GM12878 (cell line): ENCODE measurements around the gene CAV1. TPM values are rescaled to one million over a fixed set of nuclear protein-coding genes. Genes with fewer than 3 reads are reported as not detected.

Experiments used
- ATAC-seq: fragments of 200-7000 bp; cut with Tn5 transposase; 3 replicates; pipeline ENCODE4 v1.9.1; 2020; ENCODE audit warnings: mild to moderate bottlenecking, moderate library complexity
- BruUV-seq: library from RNA; stranded (reverse); fragments of 400-500 nt; replicated peaks from 2 replicates; lab custom pipeline; 2021; lab: Mats Ljungman, UMichigan
- CTCF ChIA-PET: fragments of 300-600 bp; sonication (Branson Sonifier 250); formaldehyde crosslinking; extraction: SDS; loops from one replicate; lab custom pipeline; 2021; ENCODE audit warnings: inconsistent platforms; lab: Yijun Ruan, JAX
- POLR2A ChIA-PET: fragments of 350-600 bp; formaldehyde crosslinking; extraction: SDS; loops from one replicate; lab custom pipeline; 2021; ENCODE audit warnings: inconsistent platforms; lab: Charles Lee
- RAD21 ChIA-PET: fragments of 300-600 bp; sonication (Branson Sonifier 250); formaldehyde crosslinking; loops from one replicate; lab custom pipeline; 2023; ENCODE audit warnings: antibody characterized with exemption; ENCODE audit not compliant: unreplicated experiment; lab: Charles Lee
- SMC1A ChIA-PET: fragments of 300-600 bp; sonication (Branson Sonifier 250); formaldehyde crosslinking; loops from one replicate; lab custom pipeline; 2023; ENCODE audit not compliant: unreplicated experiment, uncharacterized antibody; lab: Charles Lee
- DNase-seq: peaks from one replicate; pipeline ENCODE4 v3.0.0-alpha.2; 2011; ENCODE audit warnings: low read depth, low spot score
- FAIRE-seq: peaks from 3 replicates; lab custom pipeline; 2011; peaks lifted over from hg19 to GRCh38; lab: Jason Lieb, UNC
- H2AFZ ChIP-seq: 2 replicates; pipeline ENCODE4 v1.6.0; 2011; ENCODE audit warnings: low read depth, low read length, control low read depth; ENCODE audit not compliant: control insufficient read depth
- H3K27ac ChIP-seq: 2 replicates; pipeline ENCODE4 v1.5.1; 2011; ENCODE audit warnings: control low read depth; ENCODE audit not compliant: control insufficient read depth, insufficient read depth
- H3K27me3 ChIP-seq, 2 experiments: replicated peaks in 1 of 2; 2 replicates each; pipeline versions ENCODE4 v1.6.0 to v1.6.1; 2011; ENCODE audit warnings: low read length in 1 of 2; ENCODE audit not compliant: control insufficient read depth in 2 of 2, insufficient read depth in 2 of 2
- H3K36me3 ChIP-seq, 2 experiments: 2 replicates each; pipeline ENCODE4 v1.5.1; 2011; ENCODE audit warnings: low read length in 1 of 2; ENCODE audit not compliant: control insufficient read depth in 2 of 2, insufficient read depth in 2 of 2
- H3K4me1 ChIP-seq: 2 replicates; pipeline ENCODE4 v1.6.1; 2011; ENCODE audit warnings: mild to moderate bottlenecking, low read length, moderate library complexity, mixed read lengths; ENCODE audit not compliant: control insufficient read depth, insufficient read depth
- H3K4me2 ChIP-seq: 2 replicates; pipeline ENCODE4 v1.6.0; 2011; ENCODE audit warnings: control low read depth; ENCODE audit not compliant: control insufficient read depth, insufficient read depth
- H3K4me3 ChIP-seq: fragments of 200-600 bp; sonication (generic); 2 replicates; pipeline ENCODE4 v1.5.1; 2016
- H3K79me2 ChIP-seq: 2 replicates; pipeline ENCODE4 v1.6.0; 2011; ENCODE audit warnings: low read length; ENCODE audit not compliant: control insufficient read depth, insufficient read depth
- H3K9ac ChIP-seq: 2 replicates; pipeline ENCODE4 v1.8.0; 2011; ENCODE audit warnings: low read length, control low read depth, mixed read lengths; ENCODE audit not compliant: control insufficient read depth, insufficient read depth
- H3K9me3 ChIP-seq: replicated peaks from 3 replicates; pipeline ENCODE4 v1.5.1; 2011; ENCODE audit warnings: mild to moderate bottlenecking, low read length; ENCODE audit not compliant: control insufficient read depth, insufficient read depth
- H4K20me1 ChIP-seq: 2 replicates; pipeline ENCODE4 v1.6.0; 2011; ENCODE audit not compliant: control insufficient read depth, insufficient read depth
- BHLHE40 ChIP-seq, 2 experiments: fragments of 450-650 bp in 1 of 2; IDR thresholded peaks; 2 replicates each; pipeline ENCODE4 v1.6.1; 2011 to 2017; ENCODE audit warnings: low read depth in 2 of 2, borderline replicate concordance in 1 of 2, improper control_type of control experiment in 1 of 2, low read length in 1 of 2, mild to moderate bottlenecking in 1 of 2
- BMI1 ChIP-seq: fragments of 450-650 bp; IDR thresholded peaks from 2 replicates; pipeline ENCODE4 v1.6.1; 2016; ENCODE audit warnings: mild to moderate bottlenecking, moderate library complexity, borderline replicate concordance
- CBX3 ChIP-seq: fragments of 200-600 bp; sonication (generic); IDR thresholded peaks from 2 replicates; pipeline ENCODE4 v1.6.1; 2016; ENCODE audit warnings: low read depth, borderline replicate concordance
- IRF4 ChIP-seq: IDR thresholded peaks from 2 replicates; pipeline ENCODE4 v1.6.1; 2011; ENCODE audit warnings: low read depth, low read length
- MTA2 ChIP-seq: fragments of 450-650 bp; IDR thresholded peaks from 2 replicates; pipeline ENCODE4 v1.6.1; 2016; ENCODE audit warnings: low read depth, mild to moderate bottlenecking, moderate library complexity
- PAX8 ChIP-seq: fragments of 450-650 bp; IDR thresholded peaks from 2 replicates; pipeline ENCODE4 v1.6.1; 2017; ENCODE audit warnings: mild to moderate bottlenecking, moderate library complexity
- POLR2AphosphoS5 ChIP-seq: IDR thresholded peaks from 2 replicates; pipeline ENCODE4 v1.6.1; 2011; ENCODE audit warnings: mild to moderate bottlenecking, low read length, inconsistent platforms
- SP1 ChIP-seq: IDR thresholded peaks from one replicate; pipeline ENCODE4 v1.6.1; 2011; ENCODE audit warnings: low read depth, low read length
- SUZ12 ChIP-seq: fragments of 200-600 bp; sonication (generic); IDR thresholded peaks from one replicate; pipeline ENCODE4 v1.6.1; 2018; ENCODE audit warnings: antibody characterized with exemption, mild to moderate bottlenecking; ENCODE audit not compliant: unreplicated experiment
- YBX1 ChIP-seq: fragments of 450-650 bp; IDR thresholded peaks from 2 replicates; pipeline ENCODE4 v1.6.1; 2016; ENCODE audit warnings: antibody characterized with exemption
- WGBS: methylation state at CpG from one replicate; pipeline ENCODE4 v1.1.6; 2016; ENCODE audit warnings: low lambda C conversion rate; ENCODE audit not compliant: insufficient replicate concordance, insufficient coverage; ENCODE audit errors: missing lambda C conversion rate; 5-methylcytosine and 5-hydroxymethylcytosine counted together
- in situ Hi-C: fragments of 300-500 bp; cut with MboI; formaldehyde crosslinking; loops from 9 replicates; pipeline ENCODE4 v1.14.3; 2018; ENCODE audit warnings: mixed read lengths
- intact Hi-C: fragments of 100-400 bp; cut with micrococcal nuclease; formaldehyde crosslinking; loops from one replicate; pipeline ENCODE4 v1.14.2; 2022; ENCODE audit not compliant: unreplicated experiment
- polyA plus RNA-seq, 11 experiments: library from polyadenylated mRNA; depleted of rRNA in 4 of 11; unstranded in 6 of 11; stranded (reverse) in 5 of 11; fragments of >200 nt; fragmentation: Nextera tagmentation in 4 of 11; fragmentation: Illumina TruSeq in 1 of 11; extraction: Ambion mirVana in 4 of 11; extraction: Trizol in 1 of 11; gene quantifications; 1 replicate in 1 of 11; 2 replicates in 10 of 11; pipeline versions ENCODE4 v1.2.1 to v1.2.3, GENCODE V29; 2011 to 2016; ENCODE audit warnings: inconsistent platforms in 2 of 11, missing spikeins in 2 of 11, low read depth in 1 of 11
- total RNA-seq, 4 experiments: library from RNA; depleted of rRNA in 3 of 4; stranded (reverse); fragments of >200 nt in 3 of 4; fragmentation: Illumina TruSeq in 1 of 4; extraction: Trizol in 1 of 4; gene quantifications; 2 replicates each; pipeline versions ENCODE4 v1.2.1 to v1.2.3, GENCODE V29; 2013 to 2021
- TF ChIP-seq, protein P1 (sequence below): fragments of 450-650 bp; IDR thresholded peaks from 2 replicates; pipeline ENCODE4 v1.6.1; 2016; ENCODE audit warnings: mild to moderate bottlenecking

The CAV1 gene
- total and polyA plus RNA-seq, 10 of the 15 experiments (the other 5 are each of a cell fraction or from before 2014, with no cell fraction given), result 0.45 to 26.5 (median 2.0) TPM

GRCh38 chr7:116579835-116580234, 55.0 kb downstream of the CAV1 start:
- CTCF ChIA-PET, result no interaction called here
- no peak for ATAC-seq
- SMC1A ChIA-PET, result no interaction called here
- intact Hi-C loops (loop anchor here (10.0 kb wide), 1 partner anchor 445 kb away; no protein-coding TSS in a partner anchor), in situ Hi-C loops (loop anchor here (5.0 kb wide), 1 partner anchor 318 kb away; no protein-coding TSS in a partner anchor)
- Histone ChIP-seq H3K79me2 (no peaks in the 10 kb centered on the region), H3K9me3 (no peaks in the 10 kb centered on the region; the same call in 2 of the 3 replicates), H3K4me3 (no peak overlapping the region), H4K20me1 (no peaks in the 10 kb centered on the region), H3K9ac (no peak overlapping the region), H3K27me3 (no peaks in the 10 kb centered on the region), H3K4me1 (peaks cover 40% of the 10 kb centered on the region), H2AFZ (no peak overlapping the region), H3K27ac (no peak overlapping the region), H3K4me2 (no peak overlapping the region), H3K36me3 (no peaks in the 10 kb centered on the region)
- DNase-seq, result no peak
- TF ChIP-seq BMI1, result no peak
- no peak for TF ChIP-seq CBX3
- TF ChIP-seq IRF4, result no peak
- TF ChIP-seq POLR2AphosphoS5, result no peak
- TF ChIP-seq BHLHE40 (IDR thresholded peaks at IDR 0.05; ENCODE audit: borderline replicate concordance in 1 of 2, low read depth in 2 of 2, low read length in 1 of 2), result no peak
- TF ChIP-seq SUZ12, result no peak
- no peak for TF ChIP-seq YBX1
- no peak for TF ChIP-seq MTA2
- TF ChIP-seq, protein P1, sequence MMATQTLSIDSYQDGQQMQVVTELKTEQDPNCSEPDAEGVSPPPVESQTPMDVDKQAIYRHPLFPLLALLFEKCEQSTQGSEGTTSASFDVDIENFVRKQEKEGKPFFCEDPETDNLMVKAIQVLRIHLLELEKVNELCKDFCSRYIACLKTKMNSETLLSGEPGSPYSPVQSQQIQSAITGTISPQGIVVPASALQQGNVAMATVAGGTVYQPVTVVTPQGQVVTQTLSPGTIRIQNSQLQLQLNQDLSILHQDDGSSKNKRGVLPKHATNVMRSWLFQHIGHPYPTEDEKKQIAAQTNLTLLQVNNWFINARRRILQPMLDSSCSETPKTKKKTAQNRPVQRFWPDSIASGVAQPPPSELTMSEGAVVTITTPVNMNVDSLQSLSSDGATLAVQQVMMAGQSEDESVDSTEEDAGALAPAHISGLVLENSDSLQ, result no peak
- TF ChIP-seq PAX8, result no peak
- no peak for TF ChIP-seq SP1
- 100% methylated on average over 2 of the region's 2 CpGs for WGBS
- POLR2A ChIA-PET, result no interaction called here
- no peak for FAIRE-seq
- BruUV-seq, result no TSS peak
- RAD21 ChIA-PET, result no interaction called here
